Measurements from ENCODE around the gene AFF3.

AFF3 gene

GRCh38 chr2:99701503-99701902 lies 440.9 kb downstream of the AFF3 start:
- no peak overlapping the region for H3K4me3 Mint-ChIP-seq
- H3K4me1 Mint-ChIP-seq (ENCODE audit: low read depth): no peaks in the 10 kb centered on the region
- H3K27ac Mint-ChIP-seq: no peak overlapping the region
- peaks cover 4% of the 10 kb centered on the region for H3K27me3 Mint-ChIP-seq (ENCODE audit: low read depth)
- DNase-seq (ENCODE audit: low spot score): no peak
- no peaks in the 10 kb centered on the region for H3K36me3 Mint-ChIP-seq (ENCODE audit: low read depth)
- H3K9me3 Mint-ChIP-seq: no peaks in the 10 kb centered on the region

- no peak for DNase-seq (ENCODE audit: low spot score)
- Mint-ChIP-seq H3K36me3 (ENCODE audit: low read depth) (no peaks in the 10 kb centered on the region), H3K27ac (no peak overlapping the region)
Observed at GRCh38 chr2:99700482-99701398, 441.6 kb downstream of the AFF3 start.

DNA sequence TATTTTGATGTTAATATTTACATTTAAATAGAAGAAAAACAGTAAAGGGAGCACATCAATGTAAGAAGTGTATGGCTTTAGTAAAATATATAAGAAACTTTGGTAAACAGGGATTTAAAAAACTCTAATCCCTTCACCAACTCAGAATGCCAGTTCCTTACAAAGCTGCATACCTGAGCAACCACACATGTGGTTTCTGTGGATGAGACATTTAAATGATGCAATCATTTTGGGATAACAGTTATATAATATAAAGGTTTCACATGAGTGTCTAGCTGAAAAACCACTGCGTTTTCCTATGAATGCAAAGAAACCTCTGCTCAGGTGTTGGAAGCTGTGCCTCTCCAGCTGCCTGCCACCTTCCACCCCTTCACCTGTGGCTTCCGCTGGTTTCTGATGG lies 443.5 kb downstream of the AFF3 start:
- H3K4me1 Mint-ChIP-seq (ENCODE audit: low read depth): no peaks in the 10 kb centered on the region
- H3K4me3 Mint-ChIP-seq: no peak overlapping the region
- H3K36me3 Mint-ChIP-seq (ENCODE audit: low read depth): no peaks in the 10 kb centered on the region
- H3K27me3 Mint-ChIP-seq (ENCODE audit: low read depth): peaks cover 4% of the 10 kb centered on the region
- H3K27ac Mint-ChIP-seq: no peak overlapping the region
- H3K9me3 Mint-ChIP-seq: no peaks in the 10 kb centered on the region
- DNase-seq (ENCODE audit: low spot score): no peak

More at GRCh38 chr2:99700482-99701398, 441.6 kb downstream of the AFF3 start:
- Mint-ChIP-seq H3K4me3 (no peak overlapping the region), H3K27me3 (ENCODE audit: low read depth) (peaks cover 4% of the 10 kb centered on the region), H3K4me1 (ENCODE audit: low read depth) (no peaks in the 10 kb centered on the region), H3K9me3 (no peaks in the 10 kb centered on the region)

DNA sequence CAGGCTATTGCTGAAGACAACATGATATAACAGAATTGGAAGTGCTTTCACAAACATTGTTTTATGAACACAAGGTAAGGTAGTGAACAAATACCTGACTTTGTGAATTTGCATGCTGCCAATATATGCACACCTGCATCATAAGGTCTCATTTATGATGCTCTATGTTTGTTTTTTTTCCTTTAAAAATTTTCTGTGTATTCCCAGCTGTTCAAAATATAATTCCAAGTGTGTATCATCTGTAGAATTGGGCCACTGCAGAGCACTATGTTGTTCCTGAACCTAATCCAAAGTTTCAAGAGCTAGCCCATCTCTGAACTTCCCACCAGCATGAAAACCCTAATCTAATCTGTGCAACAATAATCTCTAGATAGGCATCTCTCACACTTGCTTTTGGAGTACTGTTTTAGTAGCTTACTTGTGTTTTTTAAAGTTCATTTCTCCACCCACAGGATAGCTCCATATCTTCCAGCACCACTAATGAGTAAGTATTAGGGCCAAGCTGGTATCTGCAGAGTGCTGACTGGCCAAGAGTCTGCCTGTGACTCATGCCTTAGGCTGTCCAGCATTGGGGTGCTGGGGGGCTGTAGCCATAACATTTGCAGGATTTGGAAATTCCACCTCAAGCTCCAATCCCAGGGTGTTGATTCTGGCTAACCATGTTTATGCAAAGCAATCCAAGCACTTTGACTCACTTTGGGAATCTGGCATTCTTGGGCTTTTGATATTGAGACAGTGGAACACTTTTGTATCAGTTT lies 444.4 kb downstream of the AFF3 start:
- H3K4me1 Mint-ChIP-seq (ENCODE audit: low read depth): no peaks in the 10 kb centered on the region
- peaks cover 2% of the 10 kb centered on the region for H3K27me3 Mint-ChIP-seq (ENCODE audit: low read depth)
- H3K27ac Mint-ChIP-seq: no peak overlapping the region
- no peak overlapping the region for H3K4me3 Mint-ChIP-seq
- H3K36me3 Mint-ChIP-seq (ENCODE audit: low read depth): no peaks in the 10 kb centered on the region
- no peak for DNase-seq (ENCODE audit: low spot score)
- no peaks in the 10 kb centered on the region for H3K9me3 Mint-ChIP-seq

DNA sequence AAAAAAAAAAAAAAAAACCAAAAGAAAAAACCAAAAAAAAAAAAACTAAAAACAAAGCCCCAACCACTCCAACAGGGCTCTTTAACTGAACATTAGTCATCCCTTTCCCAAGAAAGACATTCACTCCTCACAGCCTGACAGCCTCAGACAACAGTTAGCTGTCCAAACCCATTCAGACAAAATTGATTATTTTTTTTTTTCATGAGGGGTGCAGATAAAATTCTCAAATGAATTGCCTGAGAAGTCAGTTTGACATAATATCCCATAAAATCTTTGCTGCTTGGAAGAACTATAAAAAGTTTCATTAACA lies 446.5 kb downstream of the AFF3 start:
- Mint-ChIP-seq H3K4me3 (no peak overlapping the region), H3K9me3 (no peaks in the 10 kb centered on the region), H3K27ac (no peak overlapping the region), H3K4me1 (ENCODE audit: low read depth) (no peaks in the 10 kb centered on the region), H3K36me3 (ENCODE audit: low read depth) (no peaks in the 10 kb centered on the region), H3K27me3 (ENCODE audit: low read depth) (peaks cover 2% of the 10 kb centered on the region)
- no peak for DNase-seq (ENCODE audit: low spot score)

DNA sequence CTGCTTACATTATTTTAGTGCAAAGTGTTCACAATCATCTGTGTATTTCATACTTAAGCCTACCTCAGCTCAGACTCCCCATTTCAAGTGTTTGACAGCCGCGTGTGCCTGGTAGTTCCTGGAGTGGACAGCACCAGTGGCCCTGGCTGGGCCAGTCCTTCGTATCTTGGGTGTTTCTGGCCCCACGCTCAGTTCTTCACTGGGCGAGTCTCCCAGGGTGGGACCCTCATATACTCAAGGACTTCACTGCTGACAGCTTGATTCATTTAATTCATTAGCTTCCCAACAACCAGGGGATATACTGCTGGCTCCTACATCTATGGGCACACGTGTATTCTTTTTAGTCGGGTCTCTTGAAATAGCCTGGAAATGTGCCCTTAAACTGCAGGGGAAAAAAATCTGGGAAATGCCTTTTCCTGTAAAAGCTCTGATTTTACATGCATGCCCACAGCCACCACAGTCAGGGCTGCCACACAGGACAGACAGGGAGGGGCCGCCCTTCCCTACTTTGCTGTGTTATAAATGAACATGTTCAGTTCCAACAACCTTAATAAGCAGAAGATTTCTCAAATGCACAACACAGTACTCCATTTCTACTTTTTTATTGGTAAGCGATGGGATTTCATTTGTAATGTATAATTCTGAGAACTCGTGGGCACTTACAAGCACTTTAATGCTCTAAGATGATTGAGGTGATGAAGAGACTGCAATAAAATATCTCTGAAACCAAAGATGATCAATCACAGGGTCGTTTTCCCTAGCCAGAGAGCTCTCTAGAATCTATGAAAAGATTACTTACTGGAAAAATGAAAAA lies 447.1 kb downstream of the AFF3 start:
- no peak for DNase-seq (ENCODE audit: low spot score)
- H3K4me3 Mint-ChIP-seq: no peak overlapping the region
- no peaks in the 10 kb centered on the region for H3K36me3 Mint-ChIP-seq (ENCODE audit: low read depth)
- no peaks in the 10 kb centered on the region for H3K9me3 Mint-ChIP-seq
- H3K27me3 Mint-ChIP-seq (ENCODE audit: low read depth): peaks cover 2% of the 10 kb centered on the region
- no peaks in the 10 kb centered on the region for H3K4me1 Mint-ChIP-seq (ENCODE audit: low read depth)
- no peak overlapping the region for H3K27ac Mint-ChIP-seq

DNA sequence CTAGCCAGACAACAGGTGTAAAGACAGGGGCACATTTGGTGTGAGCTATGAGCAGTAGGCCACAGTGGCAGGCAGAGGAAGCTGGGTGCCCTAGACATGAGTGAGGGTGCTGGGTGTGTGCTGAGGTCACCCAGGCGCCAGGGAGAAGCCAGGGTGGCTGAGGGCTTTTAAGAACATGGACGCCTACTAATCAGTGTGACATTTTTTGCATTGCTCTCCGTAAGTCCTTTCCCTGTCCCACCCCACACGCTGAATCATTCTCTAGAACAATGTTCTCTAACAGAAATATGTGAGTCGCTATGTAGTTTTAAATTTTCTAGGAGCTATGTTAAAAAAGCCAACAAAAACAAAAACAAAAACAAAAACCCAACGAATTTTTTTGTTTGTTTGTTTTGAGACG lies 448.1 kb downstream of the AFF3 start:
- Mint-ChIP-seq H3K27me3 (ENCODE audit: low read depth) (peaks cover 2% of the 10 kb centered on the region), H3K4me1 (ENCODE audit: low read depth) (no peaks in the 10 kb centered on the region), H3K36me3 (ENCODE audit: low read depth) (no peaks in the 10 kb centered on the region), H3K27ac (no peak overlapping the region), H3K4me3 (no peak overlapping the region), H3K9me3 (no peaks in the 10 kb centered on the region)
- no peak for DNase-seq (ENCODE audit: low spot score)

- H3K9me3 Mint-ChIP-seq: no peaks in the 10 kb centered on the region
- no peaks in the 10 kb centered on the region for H3K4me1 Mint-ChIP-seq (ENCODE audit: low read depth)
- H3K36me3 Mint-ChIP-seq (ENCODE audit: low read depth): no peaks in the 10 kb centered on the region
- peaks cover 2% of the 10 kb centered on the region for H3K27me3 Mint-ChIP-seq (ENCODE audit: low read depth)
- no peak for DNase-seq (ENCODE audit: low spot score)
- no peak overlapping the region for H3K27ac Mint-ChIP-seq
- no peak overlapping the region for H3K4me3 Mint-ChIP-seq
Observed at GRCh38 chr2:99692785-99693184, 449.6 kb downstream of the AFF3 start.

DNA sequence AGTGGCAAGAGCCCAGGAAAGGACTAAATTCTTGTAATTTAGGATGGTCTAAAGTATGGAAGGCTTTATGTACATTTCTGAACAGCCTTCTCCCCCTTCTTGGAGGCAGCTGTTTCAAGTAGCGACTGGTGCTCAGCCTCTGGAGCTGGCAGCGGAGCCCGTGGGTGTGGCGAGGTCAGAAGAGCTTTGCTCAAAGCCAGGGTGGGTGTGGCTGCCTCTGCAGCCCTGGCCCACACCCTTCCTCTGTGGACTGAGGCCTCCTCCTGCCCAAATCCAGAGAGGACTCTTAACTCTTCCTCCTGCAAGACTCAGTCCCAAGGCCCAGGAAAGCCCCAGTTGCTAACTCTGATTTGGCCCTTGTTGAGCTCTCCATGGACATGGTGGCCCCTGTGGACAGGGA lies 450.5 kb downstream of the AFF3 start:
- H3K4me3 Mint-ChIP-seq: no peak overlapping the region
- H3K36me3 Mint-ChIP-seq (ENCODE audit: low read depth): no peaks in the 10 kb centered on the region

DNA sequence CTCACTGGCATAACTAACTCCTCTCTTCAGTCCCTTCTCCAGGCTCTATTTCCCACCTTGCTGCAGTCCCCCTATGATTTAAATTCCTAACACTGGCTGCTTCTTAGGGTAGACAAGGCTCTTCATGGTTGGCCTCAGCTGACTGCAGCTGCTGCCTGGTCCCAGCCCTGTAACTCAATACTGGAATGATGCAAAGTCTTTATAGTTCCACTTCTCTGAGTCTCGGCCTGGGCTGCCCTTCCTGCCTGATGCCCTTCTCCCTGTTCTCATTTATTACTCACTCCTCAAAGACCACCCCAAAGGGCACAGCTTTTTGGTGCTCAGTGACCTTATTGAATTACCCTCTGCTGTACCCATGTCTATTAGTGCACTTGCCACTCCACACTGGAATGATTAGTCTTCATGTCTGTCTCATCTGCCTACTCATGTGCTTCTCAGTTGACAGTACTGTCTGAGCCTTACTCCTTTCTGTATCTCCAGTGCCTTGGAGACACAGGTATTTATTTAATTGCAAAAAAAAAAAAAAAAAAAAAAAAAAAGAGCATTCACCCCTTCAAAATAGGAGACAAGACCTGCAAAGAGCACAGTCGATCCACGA lies 453.1 kb downstream of the AFF3 start:
- Mint-ChIP-seq H3K27ac (no peak overlapping the region), H3K9me3 (no peaks in the 10 kb centered on the region), H3K27me3 (ENCODE audit: low read depth) (no peaks in the 10 kb centered on the region)

More for the DNA sequence above, 450.5 kb downstream of the AFF3 start:
- no peaks in the 10 kb centered on the region for H3K9me3 Mint-ChIP-seq
- H3K27ac Mint-ChIP-seq: no peak overlapping the region
- H3K4me1 Mint-ChIP-seq (ENCODE audit: low read depth): no peaks in the 10 kb centered on the region
- H3K27me3 Mint-ChIP-seq (ENCODE audit: low read depth): no peaks in the 10 kb centered on the region
- no peak for DNase-seq (ENCODE audit: low spot score)

GRCh38 chr2:99688699-99689098 lies 453.7 kb downstream of the AFF3 start:
- H3K36me3 Mint-ChIP-seq (ENCODE audit: low read depth): no peaks in the 10 kb centered on the region
- no peaks in the 10 kb centered on the region for H3K27me3 Mint-ChIP-seq (ENCODE audit: low read depth)
- no peak overlapping the region for H3K4me3 Mint-ChIP-seq
- H3K27ac Mint-ChIP-seq: no peak overlapping the region
- DNase-seq (ENCODE audit: low spot score): no peak
- H3K9me3 Mint-ChIP-seq: no peaks in the 10 kb centered on the region
- H3K4me1 Mint-ChIP-seq (ENCODE audit: low read depth): no peaks in the 10 kb centered on the region

More for the DNA sequence above, 453.1 kb downstream of the AFF3 start:
- DNase-seq (ENCODE audit: low spot score): no peak
- H3K4me3 Mint-ChIP-seq: no peak overlapping the region
- H3K36me3 Mint-ChIP-seq (ENCODE audit: low read depth): no peaks in the 10 kb centered on the region
- H3K4me1 Mint-ChIP-seq (ENCODE audit: low read depth): no peaks in the 10 kb centered on the region

DNA sequence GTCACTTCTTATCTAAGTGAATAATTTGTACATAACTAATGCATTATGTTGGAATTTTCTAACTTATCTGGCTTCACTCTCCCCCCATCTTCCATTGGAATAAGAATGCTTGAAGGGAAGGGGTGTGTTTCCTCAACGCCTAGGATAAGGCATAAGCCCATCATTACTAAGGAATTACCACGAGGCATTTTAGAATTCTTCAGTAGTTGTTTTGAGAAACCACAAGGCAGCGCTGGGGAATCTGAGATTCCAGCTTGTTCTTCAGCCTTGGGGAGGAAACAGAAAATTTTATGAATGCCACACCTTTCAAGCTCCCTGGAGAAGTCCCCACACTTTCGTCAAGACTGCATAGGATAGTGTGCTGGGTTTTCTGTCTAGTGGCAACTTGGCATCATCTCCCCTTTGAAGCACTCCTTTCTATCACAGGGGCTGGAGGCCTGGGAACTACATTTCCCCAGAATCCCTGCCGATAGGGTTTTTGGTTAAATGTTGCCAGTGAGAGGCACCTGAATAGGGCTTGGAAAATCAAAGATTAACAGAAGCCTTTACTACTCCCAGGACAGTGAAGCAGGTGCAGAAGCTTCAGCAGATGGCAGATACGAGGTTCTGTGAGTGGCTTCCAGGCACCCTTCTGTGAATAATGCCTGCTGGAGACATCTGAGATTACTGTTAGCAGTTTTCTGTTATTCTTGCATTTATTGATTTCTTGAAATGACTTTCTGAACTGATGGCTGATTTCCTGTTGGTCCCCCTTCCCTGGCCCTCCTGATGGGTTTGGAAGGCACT lies 459.9 kb downstream of the AFF3 start:
- Mint-ChIP-seq H3K27me3 (ENCODE audit: low read depth) (no peaks in the 10 kb centered on the region), H3K27ac (no peak overlapping the region), H3K36me3 (ENCODE audit: low read depth) (no peaks in the 10 kb centered on the region), H3K4me3 (no peak overlapping the region), H3K9me3 (no peaks in the 10 kb centered on the region), H3K4me1 (ENCODE audit: low read depth) (no peaks in the 10 kb centered on the region)
- no peak for DNase-seq (ENCODE audit: low spot score)

DNA sequence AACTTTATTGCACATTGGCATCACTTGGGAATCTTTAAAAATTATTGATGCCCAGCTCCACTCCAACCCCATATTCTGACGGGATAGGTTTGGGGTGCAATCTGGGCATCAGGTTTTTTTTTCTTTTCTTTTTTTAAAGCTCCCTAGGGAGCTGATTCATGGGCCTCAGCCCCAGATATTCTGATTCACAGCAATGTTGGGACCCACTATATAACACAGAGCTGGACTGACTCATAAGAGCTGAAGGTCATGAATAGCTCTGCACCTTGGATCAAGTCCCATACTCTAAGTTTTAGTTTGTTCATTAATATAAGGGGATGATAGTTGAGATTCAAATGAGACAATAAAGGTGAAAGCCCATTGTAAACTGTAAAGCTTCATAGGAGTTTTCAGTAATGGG lies 461.4 kb downstream of the AFF3 start:
- H3K4me1 Mint-ChIP-seq (ENCODE audit: low read depth): no peaks in the 10 kb centered on the region
- no peak overlapping the region for H3K4me3 Mint-ChIP-seq
- H3K27ac Mint-ChIP-seq: no peak overlapping the region

More for the DNA sequence above, 461.4 kb downstream of the AFF3 start:
- Mint-ChIP-seq H3K9me3 (no peaks in the 10 kb centered on the region), H3K36me3 (ENCODE audit: low read depth) (no peaks in the 10 kb centered on the region), H3K27me3 (ENCODE audit: low read depth) (no peaks in the 10 kb centered on the region)
- DNase-seq (ENCODE audit: low spot score): no peak
